GM18861 (cell line): ENCODE results near the gene FYB1.
A peak's percentile ranks its signal among the peaks of the same experiment; 100 is the strongest.

Source experiments
- ATAC-seq: cut with Tn5 transposase; IDR thresholded peaks from one replicate; pipeline ENCODE4 v1.9.1; 2021; ENCODE audit not compliant: unreplicated experiment

FYB1 gene

DNA sequence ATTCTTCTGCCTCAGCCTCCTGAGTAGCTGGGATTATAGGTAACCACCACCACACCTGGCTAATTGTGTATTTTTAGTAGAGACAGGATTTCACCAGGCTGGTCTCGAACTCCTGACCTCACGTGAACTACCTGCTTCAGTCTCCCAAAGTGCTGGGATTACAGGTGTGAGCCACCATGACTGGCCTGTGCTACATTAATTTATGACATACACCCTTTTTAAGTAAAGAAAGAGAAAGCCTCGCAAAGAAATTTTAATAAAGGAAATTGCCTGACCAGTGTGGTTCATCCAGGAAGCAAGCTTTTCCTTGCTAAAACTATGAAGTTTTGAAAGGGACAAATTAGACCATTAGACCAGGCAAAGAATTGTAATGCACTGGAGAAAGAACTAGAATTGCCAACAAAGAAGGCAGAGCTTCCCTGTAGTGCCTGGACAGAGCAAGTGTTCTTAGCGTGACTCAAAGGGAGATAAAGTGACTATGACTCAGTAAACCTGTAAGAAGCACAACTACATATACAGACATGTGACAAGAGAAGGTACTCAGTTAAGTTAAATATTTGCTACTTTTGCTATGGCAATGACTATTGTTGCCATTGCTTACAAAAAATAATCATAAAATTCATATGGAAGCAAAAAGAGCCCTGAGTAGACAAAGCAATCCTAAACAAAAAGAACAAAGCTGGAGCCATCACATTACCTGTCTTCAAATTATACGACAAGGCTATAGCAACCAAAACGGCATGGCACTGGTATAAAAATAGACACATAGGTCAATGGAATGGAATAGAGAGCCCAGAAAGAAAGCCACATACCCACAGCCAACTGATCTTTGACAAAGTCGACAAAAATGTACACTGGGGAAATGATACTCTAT, 54.6 kb downstream of the FYB1 start:
- peak; percentile 77 for ATAC-seq

- no peak for ATAC-seq
These were observed 55.3 kb downstream of the FYB1 start for GRCh38 chr5:39164016-39164415.

DNA sequence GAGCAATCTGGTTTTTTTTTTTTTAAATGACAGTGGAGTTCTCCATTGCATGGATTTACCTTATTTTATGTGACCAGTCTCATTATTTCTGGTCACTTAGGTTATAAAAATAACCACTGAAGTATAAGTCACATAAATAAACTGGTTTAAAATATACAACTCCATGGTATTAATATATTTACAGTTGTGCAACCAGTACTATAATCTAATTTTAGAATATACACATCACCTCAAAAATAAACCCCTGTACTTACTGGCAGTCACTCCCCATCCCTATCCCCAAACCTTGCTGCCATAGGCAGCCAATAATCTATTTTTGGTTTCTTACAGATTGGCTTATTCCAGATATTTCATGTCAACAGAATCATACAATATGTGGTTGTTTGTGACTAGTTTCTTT, 57.8 kb downstream of the FYB1 start:
- no peak for ATAC-seq

- ATAC-seq: no peak
These were observed 58.7 kb downstream of the FYB1 start for GRCh38 chr5:39160576-39161213.

DNA sequence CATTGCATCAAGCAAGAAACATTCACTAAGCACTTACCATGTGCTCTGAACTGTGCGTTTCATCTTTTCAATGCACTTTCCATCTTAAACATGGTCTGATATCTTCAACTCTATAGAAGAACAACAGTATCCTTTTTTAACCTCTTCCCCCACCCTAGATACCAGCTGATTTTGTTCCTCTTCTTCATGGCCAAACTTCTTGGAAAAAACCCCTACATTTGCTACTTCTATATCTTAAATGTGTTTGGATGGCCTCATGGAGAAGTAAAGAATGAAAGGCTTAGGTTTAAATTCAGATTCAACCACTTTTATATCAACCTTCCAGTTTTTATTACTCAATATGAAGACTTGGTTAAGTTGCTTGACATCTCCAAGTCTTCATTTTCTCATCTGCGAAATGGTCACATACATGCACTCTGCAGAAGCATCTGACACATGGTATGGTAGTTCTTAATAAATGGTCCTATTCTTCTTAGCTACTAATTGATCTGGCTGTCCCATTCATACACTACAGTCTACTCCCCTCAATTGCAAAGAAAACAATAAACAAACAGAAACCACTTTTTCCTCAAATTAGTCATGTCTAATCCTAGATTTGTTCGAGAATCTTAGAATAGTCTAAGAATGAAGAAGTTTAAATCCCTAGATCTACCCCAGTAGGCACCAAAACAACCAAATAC, 59.4 kb downstream of the FYB1 start:
- no peak for ATAC-seq

DNA sequence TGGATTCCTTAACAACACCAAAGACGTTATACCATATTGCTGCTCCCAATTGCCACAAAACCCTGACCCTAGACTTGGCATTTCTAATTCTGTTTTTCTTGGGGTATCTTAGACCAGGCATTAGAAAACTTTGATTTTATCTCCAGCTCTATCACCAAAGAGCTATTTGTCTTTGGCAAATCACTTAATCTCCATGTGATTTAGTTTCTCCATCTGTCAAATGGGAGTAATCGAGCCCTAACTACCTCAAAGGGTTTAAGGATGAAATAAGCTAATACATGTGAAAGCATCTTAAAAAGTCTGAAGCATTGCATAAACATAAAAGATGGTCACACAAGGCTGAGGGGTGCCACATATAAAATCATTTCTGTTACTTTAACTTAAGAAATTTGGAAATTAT, 60.6 kb downstream of the FYB1 start:
- no peak for ATAC-seq

GRCh38 chr5:39158127-39158593, 61.2 kb downstream of the FYB1 start:
- ATAC-seq: no peak

- no peak for ATAC-seq
These were observed 61.7 kb downstream of the FYB1 start for GRCh38 chr5:39157701-39158100.

- no peak for ATAC-seq
These were observed 63.3 kb downstream of the FYB1 start for GRCh38 chr5:39156082-39156481.

DNA sequence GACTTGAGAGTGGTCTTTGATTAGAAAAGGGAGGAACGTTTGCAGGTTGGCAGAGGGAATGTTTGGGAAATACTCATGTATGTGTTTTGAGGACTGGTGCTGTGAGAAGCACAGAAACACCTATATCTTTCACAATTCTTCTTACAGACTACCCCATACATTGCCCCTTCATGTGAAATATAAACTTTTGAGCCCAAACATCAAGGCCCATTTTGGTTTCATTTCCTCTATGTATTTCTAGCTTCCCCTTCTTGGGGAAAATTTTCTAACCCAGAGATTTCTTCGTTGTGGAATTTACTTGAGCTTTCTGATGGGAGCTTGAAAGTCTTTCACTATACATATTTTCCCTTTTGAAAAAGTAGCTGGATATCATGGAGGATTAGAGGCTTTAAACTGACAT, 67.6 kb downstream of the FYB1 start:
- no peak for ATAC-seq

GRCh38 chr5:39149966-39150365, 69.4 kb downstream of the FYB1 start:
- ATAC-seq: no peak

DNA sequence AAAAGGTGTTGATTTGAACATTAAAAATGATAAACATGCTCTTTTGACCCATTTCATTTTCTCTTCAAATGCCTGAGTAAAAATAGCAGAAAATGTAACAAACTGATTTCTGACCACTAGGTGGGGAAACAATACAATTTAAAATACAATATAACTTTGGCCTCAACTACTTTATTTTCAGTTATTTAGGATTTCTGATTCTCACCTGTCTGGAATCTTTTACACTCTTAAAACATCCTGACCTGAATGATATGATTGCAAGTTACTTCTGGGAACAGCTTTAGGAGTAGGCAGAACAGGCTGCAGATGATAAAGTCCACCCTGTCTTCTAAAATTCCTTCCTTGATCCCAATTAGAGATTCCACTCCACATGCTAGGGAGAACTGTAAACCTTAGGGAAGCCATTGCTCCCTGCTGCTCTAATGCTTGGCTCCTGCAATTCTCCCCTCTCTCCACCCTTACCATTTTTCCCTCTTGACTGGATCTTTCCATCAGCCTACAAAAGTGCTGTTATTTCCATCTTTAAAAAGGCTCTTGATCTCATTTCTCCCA, 70.3 kb downstream of the FYB1 start:
- no peak for ATAC-seq

DNA sequence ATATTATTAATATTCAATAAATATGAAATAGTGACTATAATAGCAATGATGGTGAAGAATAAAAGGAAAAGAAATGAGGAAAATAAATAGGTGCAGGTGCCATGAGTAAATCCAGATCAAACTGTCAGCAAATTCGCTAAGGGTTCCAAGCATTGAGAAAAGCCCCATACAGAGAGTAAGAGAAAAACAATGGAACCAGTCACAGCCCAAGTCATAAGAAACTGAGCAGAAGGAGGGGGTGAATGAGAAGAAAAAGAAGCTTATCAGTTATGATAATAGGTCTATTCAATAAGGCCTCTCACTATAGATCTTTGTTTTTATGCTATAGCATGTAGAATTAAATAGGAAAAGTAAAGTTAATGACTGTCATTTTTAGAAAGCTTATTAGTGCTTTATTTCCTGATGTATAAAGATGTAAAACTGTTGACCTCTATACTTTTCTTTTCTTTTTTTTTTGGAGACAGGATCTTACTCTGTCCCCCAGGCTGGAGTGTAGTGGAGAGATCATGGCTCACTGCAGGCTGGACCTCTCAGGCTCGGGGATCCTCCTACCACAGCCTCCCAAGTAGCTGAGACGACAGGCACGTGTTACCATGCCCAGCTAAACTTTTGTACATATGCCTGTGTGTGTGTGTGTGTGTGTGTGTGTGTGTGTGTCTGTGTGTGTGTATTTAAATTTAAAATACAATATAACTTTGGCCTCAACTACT, 72.4 kb downstream of the FYB1 start:
- ATAC-seq: no peak

DNA sequence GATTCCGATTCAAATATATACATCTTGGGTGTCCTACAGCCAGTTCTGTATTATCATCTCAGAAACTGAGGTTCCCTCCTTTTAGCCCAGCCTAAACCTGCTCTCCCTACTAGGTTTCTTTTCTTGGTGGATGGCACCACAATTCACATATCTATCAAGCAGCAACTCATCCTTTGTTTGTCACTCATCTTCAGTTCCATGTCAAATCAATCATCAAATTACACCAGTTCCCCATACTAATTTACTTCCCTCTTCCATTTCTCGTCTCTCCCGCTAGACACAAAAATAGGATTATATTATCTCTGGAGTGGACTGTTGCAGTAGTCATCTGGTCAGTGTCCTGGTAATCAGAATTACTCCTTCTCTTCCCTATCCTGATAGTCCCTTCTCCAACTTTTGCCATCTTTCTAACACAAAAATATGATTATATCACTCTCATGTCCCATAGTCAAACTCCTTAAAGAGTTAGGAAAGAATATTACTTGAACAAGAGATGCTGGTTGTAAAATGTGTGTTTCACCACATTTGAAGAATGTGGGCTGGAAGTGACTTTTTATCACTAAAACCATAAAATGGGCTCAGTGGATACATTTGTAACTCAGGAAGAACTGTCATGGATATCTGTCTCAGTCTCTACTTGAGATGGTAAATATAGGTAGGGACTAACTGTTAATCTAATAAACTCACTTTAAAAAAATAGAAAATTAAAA, 76.1 kb downstream of the FYB1 start:
- no peak for ATAC-seq

DNA sequence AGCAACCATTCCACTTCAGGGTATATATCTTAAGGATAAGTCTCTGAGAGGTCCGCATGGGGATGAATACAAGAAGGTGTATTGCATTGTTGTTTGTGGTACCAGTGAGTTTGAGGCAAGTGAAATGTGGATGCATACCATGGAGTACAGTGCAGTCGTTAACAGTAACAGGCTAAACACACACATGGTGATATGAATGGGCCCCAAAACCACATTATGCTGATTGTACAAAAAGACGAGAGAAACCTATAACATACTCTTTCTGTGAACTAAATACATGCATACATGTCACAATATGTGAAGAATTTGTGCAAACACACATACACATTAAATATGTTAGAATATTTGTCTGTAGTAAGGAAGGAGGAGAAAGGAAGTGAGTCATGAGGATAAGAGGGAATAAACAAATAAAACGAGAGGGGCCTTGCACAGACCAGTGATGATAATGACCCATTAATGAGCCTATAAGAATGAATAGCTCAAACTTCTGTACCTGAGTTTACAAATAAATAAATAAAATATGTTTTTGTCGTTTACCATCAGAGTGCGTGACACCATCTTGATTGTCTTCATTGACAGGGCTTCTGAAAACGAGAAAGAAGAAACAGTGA, 78.7 kb downstream of the FYB1 start:
- no peak for ATAC-seq

DNA sequence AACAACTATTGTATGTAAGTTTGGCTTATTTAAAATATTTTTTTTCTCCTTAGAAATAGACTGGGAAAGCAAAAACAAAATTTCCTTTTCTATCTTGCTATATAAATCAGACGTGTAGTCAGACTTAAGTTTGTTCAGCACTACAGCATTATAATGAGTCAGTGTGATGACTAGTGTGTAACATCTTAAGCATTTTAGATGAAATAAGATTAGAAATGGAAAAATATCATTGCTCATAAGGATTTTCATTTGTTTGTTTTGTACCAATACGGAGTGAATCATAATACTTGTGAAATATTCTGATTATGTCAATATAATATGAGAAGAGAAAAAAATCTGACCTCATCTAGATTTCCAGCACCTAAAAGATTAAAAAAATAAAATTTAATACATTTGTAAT, 80.5 kb downstream of the FYB1 start:
- no peak for ATAC-seq

- no peak for ATAC-seq
These were observed 81.4 kb downstream of the FYB1 start for GRCh38 chr5:39137819-39138451.

- ATAC-seq: no peak
These were observed 82.0 kb downstream of the FYB1 start for GRCh38 chr5:39137391-39137790.

DNA sequence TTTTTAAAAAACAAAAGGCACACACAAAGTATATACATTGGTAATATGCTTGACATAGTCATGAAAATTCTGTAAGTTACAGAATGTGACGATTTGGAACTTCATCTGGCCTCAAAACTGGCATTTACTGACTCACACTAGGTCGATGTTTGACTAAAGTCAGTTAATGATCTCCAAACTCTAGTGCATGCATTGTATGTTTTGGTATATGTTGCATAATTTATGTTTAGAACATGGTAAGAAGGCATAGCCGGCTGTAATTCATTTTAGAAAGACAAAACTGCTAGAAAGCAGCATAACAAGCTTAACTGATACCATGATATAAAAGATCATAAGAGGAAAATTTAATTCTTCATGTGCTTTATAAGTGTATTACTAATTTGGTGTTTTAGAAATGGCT, 86.6 kb downstream of the FYB1 start:
- ATAC-seq: no peak

DNA sequence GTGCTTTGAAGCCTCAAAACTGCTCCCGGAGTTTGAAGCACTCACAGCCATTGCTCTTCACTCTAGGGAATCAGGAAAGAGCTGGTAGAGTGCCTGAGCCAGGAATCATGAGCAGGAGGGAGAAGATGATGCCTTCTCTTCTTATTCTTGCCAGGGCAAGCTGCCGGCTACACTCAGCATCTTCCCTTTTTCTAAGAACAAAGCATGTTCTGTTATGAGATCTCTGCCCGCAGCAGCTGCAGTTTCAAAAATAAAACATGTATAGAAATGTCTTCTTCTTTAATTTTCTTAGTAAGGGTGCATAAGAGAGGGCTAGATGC, 87.3 kb downstream of the FYB1 start:
- ATAC-seq: no peak
